Upper lobe of left lung (tissue), 4 donors: ENCODE data around the gene OR4D1.

Source experiments
- EP300 ChIP-seq, 4 donors: sonication (generic); formaldehyde crosslinking; IDR thresholded peaks; one replicate each; pipeline ENCODE4 v1.5.1; 2017; ENCODE audit warnings: antibody characterized with exemption in 4 of 4, control low read depth in 2 of 4
- POLR2A ChIP-seq, 4 donors: fragments of 450-650 bp; IDR thresholded peaks; one replicate each; pipeline ENCODE4 v1.5.1; 2016 to 2017; ENCODE audit warnings: antibody characterized with exemption in 4 of 4, mild to moderate bottlenecking in 2 of 4
- POLR2AphosphoS5 ChIP-seq, 2 donors: sonication (generic); formaldehyde crosslinking; IDR thresholded peaks; one replicate each; pipeline ENCODE4 v1.5.1; 2017; ENCODE audit warnings: antibody characterized with exemption in 2 of 2
- TF ChIP-seq, protein P1 (sequence below), 6 experiments: fragments of 450-650 bp in 4 of 6; fragments of 200-600 bp in 2 of 6; sonication (generic) in 2 of 6; IDR thresholded peaks; one replicate each; pipeline ENCODE4 v1.5.1; 2016 to 2019; ENCODE audit warnings: antibody characterized with exemption in 6 of 6

DNA sequence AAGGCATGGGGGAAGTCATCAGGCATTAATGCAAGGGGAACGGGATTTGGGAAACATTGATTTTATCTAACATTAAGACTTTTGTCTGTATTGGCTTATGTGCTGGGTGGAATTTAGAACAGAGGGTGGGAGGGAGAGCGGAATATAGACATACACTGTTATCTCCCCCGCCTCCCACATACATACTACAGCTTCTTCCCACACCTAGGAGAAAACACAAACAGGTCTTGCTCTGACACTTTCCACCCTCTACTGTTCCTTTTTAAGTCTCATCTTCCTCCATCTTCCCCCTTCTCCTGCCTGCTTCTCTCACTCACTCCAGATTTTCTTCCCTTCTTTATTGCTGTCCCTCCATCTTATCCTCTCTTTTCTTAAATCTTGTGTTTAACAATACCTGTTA, 425 bp downstream of the OR4D1 start:
- TF ChIP-seq, protein P1, sequence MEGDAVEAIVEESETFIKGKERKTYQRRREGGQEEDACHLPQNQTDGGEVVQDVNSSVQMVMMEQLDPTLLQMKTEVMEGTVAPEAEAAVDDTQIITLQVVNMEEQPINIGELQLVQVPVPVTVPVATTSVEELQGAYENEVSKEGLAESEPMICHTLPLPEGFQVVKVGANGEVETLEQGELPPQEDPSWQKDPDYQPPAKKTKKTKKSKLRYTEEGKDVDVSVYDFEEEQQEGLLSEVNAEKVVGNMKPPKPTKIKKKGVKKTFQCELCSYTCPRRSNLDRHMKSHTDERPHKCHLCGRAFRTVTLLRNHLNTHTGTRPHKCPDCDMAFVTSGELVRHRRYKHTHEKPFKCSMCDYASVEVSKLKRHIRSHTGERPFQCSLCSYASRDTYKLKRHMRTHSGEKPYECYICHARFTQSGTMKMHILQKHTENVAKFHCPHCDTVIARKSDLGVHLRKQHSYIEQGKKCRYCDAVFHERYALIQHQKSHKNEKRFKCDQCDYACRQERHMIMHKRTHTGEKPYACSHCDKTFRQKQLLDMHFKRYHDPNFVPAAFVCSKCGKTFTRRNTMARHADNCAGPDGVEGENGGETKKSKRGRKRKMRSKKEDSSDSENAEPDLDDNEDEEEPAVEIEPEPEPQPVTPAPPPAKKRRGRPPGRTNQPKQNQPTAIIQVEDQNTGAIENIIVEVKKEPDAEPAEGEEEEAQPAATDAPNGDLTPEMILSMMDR (IDR thresholded peaks at IDR 0.05): no peak
- TF ChIP-seq POLR2AphosphoS5 (IDR thresholded peaks at IDR 0.05) (no peak), POLR2A (IDR thresholded peaks at IDR 0.05) (no peak), EP300 (IDR thresholded peaks at IDR 0.05) (no peak)
